GM18909 (cell line): ENCODE measurements around the gene GNE.
"Not testable (repeated sequence)": the region's sequence is repeated elsewhere in the genome, so short reads cannot be mapped to it uniquely, and the experiment has no call there.

ENCODE experiments used
- ATAC-seq: cut with Tn5 transposase; IDR thresholded peaks from one replicate; pipeline ENCODE4 v1.9.1; 2021; ENCODE audit warnings: mild to moderate bottlenecking; ENCODE audit not compliant: unreplicated experiment, poor library complexity

Gene GNE

DNA sequence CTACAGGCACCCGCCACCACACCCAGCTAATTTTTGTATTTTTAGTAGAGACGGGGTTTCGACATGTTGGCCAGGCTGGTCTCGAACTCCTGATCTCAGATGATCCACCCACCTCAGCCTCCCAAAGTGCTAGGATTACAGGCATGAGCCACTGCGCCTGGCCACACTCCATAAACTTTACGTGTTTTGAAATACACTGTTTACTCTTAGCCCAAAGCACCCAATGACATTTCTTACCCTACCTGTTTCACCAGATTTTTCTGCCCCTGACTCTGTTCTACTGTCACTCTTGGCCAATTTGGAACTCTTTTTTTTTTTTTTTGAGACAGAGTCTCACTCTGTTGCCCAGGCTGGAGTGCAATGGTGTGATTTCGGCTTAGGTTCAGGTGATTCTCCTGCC is 15.1 kb upstream of the GNE start:
- not testable (repeated sequence) for ATAC-seq

DNA sequence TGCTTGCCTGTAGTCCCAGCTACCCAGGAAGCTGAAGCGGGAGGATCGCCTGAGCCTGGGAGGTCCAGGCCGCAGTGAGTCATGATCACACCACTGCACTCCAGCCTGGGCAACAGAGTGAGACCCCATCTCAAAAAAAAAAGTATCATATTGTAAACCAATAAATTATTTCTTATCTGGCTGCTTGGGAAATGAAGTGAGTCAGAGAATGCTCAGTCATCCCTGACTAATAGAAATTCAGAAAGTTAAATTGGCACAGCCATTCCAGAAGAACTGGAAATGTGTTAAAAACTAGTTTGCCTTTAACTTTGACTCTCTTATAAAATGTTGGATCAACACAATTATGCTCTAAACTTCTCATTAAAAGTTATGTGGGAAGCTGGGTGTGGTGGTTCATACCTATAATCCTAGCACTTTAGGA is 9.8 kb upstream of the GNE start:
- no peak for ATAC-seq

DNA sequence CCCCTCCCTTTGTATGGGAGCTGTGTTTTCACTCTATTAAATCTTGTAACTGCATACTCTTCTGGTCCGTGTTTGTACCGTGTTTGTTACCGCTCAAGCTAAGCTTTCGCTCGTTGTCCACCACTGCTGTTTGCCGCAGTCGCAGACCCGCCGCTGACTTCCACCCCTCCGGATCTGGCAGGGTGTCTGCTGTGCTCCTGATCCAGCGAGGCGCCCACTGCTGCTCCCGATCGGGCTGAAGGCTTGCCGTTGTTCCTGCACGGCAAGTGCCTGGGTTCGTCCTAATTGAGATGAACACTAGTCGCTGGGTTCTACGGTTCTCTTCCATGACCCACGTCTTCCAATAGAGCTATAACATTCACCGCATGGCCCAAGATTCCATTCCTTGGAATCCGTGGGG is 6.6 kb upstream of the GNE start:
- ATAC-seq, result no peak

DNA sequence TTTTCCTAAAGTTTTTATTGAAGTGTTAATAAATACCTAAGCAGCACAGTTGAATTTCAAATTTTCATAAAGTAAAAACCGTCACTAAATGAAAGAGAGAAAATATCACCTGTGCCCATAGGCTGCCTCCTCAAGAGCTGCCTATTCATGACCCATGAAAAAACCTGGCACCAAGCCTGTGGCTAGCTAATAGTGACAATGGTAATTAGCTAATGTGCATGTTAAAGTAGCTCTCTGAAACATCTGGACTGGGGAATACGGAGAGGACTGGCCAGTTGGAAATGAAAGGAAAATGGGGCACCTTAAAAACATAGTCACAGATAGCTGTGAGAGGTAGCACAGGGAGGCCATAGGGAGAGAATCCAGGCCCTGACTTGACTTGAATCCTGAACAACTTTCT is 5.4 kb upstream of the GNE start:
- no peak for ATAC-seq

DNA sequence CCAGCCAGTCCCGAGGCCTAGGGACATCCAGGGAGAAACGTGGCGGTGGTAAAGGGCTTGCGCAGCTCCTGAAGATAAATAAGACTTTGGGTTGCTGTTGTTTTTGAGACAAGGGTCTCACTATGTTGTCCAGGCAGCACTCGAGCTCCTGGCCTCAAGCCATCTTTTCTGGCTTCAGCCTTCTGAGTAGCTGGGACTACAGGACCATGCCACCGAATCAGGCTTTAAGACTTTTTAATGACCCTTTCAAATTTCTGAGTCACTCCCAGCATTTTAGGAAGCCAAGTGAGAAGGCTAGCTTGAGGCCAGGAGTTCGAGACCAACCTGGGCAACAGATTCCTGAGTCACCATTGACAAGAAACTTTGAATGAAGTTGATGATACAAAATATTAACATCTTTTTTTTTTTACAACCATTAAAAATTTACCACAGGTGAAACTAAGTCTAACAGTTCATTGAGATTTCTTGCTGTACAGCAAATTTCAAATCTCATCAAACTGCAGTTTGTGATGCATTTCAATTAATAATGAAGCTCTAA is 817 bp upstream of the GNE start:
- no peak for ATAC-seq

DNA sequence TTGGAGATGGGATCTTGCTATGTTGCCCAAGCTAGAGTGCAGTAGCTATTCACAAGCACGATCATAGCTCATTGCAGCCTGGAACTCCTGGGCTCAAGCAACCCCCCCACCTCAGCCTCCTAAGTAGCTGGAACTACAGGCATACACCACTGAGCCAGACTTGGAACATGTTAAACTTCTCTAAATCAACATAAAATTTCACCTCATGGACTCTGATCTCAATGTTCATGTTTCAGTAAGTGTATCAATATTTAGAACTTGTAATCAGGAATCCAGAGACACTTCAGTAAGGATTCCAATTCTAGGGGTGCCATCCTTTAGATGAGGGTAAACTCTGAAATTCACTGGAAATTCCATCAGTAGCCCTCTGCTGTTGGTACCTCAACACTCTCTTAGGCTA is 6.8 kb downstream of the GNE start:
- no peak for ATAC-seq

DNA sequence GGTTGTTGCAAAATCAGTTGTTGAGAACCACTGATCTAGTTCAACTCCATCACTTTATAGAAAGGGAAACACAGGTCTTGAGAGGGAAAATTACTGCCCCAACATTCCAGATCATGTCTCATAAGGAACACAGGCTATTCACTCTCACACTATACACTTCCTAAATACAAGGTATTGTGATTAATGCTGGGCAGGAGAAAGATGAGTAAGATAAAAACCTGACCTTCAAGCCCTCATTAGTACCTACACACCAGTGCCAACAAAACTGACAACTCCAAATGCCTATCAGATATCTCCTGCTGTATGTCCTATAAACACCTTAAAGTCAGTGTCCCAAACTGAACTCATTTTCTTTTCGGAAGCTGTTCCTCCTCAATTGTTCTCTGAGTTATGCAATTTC is 8.2 kb downstream of the GNE start:
- ATAC-seq, result no peak

DNA sequence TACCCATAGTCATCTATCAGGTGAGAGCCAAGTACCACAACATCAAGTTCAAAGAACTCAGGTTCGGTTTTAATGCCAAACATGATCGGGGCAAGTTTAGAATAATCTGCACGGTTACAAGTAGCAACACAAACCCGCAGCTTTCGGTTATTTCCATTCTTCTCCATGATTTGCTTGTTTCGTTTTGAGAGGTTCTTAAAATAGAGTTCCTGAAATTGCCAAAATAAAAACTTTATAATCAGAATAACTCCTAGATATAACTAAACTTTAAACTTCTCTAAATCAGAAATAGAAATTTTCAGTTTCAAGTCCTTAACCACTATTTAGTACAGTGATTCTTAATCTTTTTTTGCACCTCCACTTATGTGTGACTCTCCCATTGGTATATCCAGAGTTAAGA is 9.1 kb downstream of the GNE start:
- ATAC-seq, result no peak

DNA sequence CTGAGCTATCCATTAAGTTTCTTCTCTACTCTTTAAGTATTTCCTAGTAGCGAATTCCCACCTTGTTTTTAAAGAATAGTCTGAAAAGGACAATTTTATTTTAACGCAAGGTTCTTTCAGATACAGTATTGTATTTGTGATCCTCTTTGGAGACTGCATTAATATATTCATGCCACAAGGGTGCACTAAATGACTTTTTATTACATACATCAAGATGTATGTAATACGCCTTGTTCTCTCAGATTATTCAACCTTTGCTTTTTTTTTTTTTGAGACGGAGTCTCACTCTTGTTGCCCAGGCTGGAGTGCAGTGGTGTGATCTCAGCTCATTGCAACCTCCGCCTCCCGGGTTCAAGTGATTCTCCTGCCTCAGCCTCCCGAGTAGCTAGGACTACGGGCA is 10.2 kb downstream of the GNE start:
- ATAC-seq, result not testable (repeated sequence)

DNA sequence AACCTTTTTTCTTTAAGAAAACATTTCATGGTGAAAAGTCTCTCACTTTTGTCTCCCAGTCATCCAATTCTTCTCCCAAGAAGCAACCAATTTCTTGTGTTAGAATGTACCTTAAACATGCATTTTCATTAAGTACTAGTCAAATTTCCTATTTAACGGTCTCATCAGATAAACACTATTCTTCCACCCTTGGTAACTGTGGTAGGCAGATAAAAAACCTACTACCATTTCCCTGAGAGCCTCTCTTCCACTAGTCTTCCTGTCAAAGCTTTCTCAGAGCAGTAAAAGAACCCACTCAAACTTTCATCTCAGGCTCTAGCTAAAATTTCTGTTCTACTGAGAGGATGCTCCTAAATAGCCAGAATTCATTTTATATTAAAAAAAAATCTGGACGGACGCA is 10.9 kb downstream of the GNE start:
- no peak for ATAC-seq

DNA sequence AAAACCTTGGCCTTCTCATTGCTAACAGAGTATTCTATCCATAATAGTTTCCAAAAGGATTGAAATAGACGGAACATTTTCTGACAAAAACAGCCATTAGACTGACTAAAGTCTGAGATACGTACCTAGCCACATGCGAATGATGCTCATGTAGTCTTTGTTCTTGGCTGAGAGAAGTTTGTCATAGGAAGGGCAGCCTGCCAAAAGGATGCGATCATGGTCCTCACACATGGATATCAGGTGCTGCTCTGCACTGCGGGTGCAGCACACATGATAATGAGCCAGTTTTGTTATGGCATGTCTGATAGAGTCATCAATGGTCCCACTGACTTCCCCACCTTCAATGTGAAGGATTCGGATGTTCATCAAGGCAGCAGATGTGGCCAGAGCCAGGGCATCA is 12.3 kb downstream of the GNE start:
- ATAC-seq, result no peak

DNA sequence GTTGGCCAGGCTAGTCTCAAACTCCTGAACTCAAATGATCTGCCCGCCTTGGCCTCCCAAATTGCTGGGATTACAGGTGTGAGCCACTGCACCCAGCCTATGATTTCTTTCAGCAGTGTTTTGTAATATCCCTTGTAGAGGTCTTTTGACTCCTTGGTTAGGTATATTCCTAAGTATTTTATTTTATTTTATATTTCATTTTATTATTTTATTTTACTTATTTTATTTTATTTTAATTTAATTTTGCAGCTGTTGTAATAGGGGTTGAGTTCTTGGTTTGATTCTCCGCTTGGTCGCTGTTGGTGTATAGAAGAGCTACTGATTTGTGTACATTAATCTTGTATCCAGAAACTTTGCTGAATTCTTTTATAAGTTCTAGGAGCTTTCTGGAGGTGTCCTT is 18.6 kb downstream of the GNE start:
- not testable (repeated sequence) for ATAC-seq

DNA sequence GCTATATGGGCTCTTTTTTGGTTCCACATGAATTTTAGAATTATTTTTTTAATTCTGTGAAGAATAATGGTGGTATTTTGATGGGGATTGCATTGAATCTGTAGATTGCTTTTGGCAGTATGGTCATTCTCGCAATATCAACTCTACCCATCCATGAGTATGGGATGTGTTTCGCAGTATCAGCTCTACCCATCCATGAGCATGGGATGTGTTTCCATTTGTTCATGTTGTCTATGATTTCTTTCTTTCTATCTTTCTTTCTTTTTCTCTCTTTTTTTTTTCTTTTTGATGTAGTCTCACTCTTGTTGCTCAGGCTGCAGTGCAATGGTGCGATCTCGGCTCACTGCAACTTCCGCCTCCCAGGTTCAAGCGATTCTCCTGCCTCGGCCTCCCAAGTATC is 19.0 kb downstream of the GNE start:
- ATAC-seq, result not testable (repeated sequence)

DNA sequence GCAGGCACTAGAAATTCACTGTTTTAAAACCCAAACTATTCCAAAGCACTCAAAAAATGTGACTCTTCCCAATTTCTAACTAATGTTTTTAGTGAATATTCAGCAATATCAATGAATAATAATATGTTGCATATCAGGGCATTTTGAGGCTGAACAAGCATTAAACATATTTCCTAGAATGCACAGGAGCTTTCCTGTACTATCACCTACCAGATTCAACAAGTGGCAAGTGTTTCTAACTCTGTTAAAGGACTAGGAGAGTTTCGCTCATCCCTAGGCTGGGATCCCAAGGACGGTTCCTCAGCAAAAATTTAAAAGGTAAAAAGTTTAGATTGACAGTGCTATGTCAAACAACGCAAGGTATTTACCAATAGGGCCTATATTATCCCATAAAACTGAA is 21.0 kb downstream of the GNE start:
- ATAC-seq, result no peak

DNA sequence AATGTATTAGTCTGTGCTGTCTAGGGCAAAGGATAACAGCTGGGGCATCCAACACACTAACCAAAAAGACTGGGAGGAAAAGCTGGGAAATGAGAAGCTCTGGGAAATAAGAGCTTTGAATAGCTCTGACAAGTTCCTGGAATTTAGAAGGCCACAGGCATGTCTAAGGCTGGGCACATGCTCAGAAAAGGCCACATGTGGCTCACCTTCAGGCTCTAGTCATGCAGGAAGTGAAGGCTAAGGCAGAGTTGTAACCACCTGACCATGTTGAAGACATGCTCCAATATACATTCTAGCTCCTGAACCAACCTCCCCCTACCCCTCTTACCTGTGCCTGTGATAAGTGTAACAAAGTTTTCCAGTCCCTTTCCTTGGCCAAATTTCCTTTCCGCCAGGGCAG is 35.8 kb downstream of the GNE start:
- ATAC-seq, result no peak

DNA sequence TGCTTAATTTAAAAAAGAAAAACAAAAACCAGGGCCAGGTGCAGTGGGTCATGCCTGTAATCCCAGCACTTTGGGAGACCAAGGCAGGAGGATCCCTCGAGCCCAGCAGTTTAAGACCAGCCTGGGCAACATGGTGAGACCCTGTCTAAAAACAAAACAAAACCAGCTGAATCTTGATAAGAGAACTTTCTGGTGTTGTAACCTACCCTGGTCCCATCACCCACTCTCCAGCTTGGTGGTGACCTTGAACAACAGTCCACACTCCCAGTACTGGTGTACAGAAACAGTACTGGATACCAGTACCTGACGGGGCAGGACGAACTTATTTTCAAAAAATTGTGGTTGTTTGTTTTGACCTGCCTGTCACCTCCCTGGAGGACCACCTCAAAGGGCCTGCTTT is 36.6 kb downstream of the GNE start:
- no peak for ATAC-seq

DNA sequence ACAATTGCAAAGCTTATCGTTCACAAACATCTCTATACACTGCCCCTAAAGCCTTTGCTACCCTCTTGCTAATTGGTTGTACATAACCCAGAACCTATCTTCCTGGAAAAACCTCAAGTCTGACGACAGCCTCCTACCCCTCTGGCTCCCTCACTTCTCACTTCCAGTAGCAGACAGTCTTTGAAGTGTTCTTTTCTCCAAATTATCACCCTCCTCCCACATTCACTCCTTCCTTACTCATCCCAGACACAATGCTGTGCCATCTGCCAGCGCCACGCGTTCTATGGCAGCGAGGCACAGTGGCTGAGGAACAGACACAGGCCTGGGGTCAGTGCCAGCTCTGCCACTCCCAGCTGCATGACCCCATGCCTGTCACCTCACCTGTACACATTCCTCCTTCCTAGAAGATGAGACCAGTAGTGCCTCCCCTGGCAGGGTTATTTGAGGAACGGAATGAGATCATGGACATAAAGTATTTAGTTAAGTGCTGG is 39.8 kb downstream of the GNE start:
- no peak for ATAC-seq

DNA sequence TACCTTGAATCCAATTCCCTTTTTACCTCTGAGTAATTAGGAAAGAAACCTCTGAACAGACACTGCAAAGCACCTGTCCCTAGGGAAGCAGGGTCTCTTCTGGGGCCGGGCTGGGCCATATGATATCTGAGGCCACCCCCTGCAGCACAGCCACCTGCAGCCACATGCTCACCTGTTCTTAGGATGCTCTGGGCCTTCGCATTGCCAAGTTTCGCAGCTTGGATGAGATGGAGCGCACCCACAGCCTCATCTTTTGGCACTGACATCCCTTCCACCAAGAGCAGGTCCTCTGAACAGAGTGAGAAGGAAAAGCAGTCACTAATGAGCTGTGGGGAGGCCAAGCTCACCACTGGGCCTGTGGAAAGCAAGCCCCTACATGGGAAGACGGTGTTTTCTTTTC is 40.2 kb downstream of the GNE start:
- ATAC-seq, result no peak

DNA sequence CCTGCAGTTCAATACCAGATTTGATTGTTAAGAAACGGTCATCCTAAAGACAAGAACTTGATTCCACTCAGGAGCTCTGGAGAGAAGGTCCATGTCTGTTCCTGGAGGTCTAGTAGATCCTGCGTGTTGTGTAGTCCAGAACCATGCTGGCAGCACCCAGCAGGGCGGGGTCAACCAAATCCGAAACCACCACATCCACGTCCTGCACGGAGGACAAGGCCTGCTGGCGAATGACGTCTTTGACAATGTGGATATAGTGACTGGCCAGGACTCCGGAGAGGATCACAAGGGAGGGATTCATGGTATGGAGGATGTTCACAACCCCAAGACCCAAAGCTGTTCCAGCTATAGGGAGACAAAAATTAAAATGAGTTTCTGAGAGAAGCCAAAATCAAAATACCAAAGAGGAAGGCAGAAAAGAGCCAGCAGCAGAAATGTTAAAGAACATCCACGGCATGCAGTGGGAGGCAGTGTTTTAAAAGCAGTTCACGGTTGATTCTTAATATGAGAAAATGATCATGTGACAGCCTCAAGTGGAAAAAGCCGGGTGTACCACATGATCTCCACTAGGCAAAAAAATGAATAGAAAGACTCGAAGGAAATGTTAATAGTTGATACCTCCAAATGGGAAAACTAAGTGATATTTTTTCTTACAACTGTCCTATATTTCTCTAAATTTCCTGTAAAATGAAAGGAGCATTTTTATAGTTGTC is 40.8 kb downstream of the GNE start:
- ATAC-seq, result no peak

DNA sequence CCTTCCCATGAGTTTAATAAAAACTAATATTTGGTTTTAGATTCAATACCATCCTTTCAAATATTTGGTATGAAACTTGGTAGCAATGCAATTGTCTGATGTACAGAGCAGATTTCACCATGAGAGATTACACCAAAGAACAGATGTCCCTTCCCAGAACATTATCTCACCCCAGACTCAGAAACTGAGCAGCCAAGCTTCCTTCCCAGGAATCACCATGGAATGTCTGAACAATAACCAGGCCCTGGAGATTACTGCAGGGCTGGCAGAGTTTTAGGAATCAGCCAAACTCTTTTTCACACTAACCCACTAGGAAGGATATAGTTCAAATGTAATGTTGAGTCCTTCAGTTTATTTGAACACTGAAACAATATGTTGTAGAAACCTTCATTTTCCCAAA is 43.7 kb downstream of the GNE start:
- ATAC-seq, result no peak

DNA sequence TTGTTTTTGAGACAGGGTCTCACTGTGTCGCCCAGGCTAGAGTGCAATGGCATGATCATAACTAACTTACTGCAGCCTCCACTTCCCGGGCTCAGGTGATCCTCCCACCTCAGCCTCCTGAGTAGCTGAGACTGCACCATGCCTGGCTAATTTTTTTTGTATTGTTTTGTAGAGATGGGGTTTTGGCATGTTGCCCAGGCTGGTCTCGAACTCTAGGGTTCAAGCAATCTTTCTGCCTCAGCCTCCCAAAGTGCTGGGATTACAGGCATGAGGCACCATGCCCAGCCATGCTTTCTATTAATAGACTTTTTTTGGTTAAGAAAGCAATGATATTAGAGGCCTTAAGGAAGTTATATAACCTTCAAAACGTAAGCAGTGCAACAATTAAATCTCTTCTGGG is 44.3 kb downstream of the GNE start:
- no peak for ATAC-seq

DNA sequence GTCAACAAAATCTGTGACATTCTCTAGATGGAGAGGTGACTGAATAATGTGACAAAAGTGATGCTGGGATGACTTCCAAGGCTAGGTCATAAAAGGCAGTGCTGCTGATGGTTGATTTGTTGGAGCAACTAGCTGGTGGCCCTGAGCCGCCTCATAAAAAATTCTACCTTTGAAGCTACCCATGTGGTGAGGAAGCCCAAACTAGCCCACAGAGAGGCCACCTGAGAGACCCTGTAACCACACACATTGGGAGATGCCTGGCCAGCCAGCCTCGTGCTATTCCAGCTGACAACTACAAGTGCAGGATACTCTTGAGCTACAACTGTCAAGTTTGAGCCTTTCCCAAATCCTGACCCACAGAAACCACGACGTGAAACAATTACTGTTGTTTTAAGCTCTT is 44.9 kb downstream of the GNE start:
- ATAC-seq, result no peak
